AG09309 (cell line): Measurements from ENCODE around the gene PPP1R27.
A peak's percentile ranks its signal among the peaks of the same experiment; 100 is the strongest.

Experiments used
- DNase-seq: peaks from one replicate; pipeline ENCODE4 v3.0.0-alpha.2; 2010; ENCODE audit warnings: low read depth
- H3K4me3 ChIP-seq: 2 replicates; pipeline ENCODE4 v1.5.1; 2011; ENCODE audit warnings: mild to moderate bottlenecking, low read depth, low read length, moderate library complexity; ENCODE audit not compliant: control insufficient read depth
- TF ChIP-seq, protein P1 (sequence below): IDR thresholded peaks from 2 replicates; pipeline ENCODE4 v1.5.1; 2011; ENCODE audit warnings: mild to moderate bottlenecking, low read depth, low read length, inconsistent platforms; ENCODE audit not compliant: insufficient read depth, control insufficient read depth; ENCODE audit errors: missing control alignments

PPP1R27 gene

GRCh38 chr17:81863123-81863675 is 28.3 kb upstream of the PPP1R27 start:
- H3K4me3 ChIP-seq: no peak overlapping the region
- TF ChIP-seq, protein P1, sequence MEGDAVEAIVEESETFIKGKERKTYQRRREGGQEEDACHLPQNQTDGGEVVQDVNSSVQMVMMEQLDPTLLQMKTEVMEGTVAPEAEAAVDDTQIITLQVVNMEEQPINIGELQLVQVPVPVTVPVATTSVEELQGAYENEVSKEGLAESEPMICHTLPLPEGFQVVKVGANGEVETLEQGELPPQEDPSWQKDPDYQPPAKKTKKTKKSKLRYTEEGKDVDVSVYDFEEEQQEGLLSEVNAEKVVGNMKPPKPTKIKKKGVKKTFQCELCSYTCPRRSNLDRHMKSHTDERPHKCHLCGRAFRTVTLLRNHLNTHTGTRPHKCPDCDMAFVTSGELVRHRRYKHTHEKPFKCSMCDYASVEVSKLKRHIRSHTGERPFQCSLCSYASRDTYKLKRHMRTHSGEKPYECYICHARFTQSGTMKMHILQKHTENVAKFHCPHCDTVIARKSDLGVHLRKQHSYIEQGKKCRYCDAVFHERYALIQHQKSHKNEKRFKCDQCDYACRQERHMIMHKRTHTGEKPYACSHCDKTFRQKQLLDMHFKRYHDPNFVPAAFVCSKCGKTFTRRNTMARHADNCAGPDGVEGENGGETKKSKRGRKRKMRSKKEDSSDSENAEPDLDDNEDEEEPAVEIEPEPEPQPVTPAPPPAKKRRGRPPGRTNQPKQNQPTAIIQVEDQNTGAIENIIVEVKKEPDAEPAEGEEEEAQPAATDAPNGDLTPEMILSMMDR: no peak
- no peak for DNase-seq

GRCh38 chr17:81860756-81861568 is 26.1 kb upstream of the PPP1R27 start:
- DNase-seq: peak; percentile 100
- peak overlapping the region; percentile 86 for H3K4me3 ChIP-seq
- TF ChIP-seq, protein P1: no peak

- H3K4me3 ChIP-seq: peak within 1 kb of the TSS; percentile 86
- DNase-seq: no peak
- TF ChIP-seq, protein P1: no peak
Observed at GRCh38 chr17:81859906-81860755, 25.3 kb upstream of the PPP1R27 start, which contains the start of gene P4HB. TSS of gene P4HB (minus strand) at chr17:81860535. CDS start at chr17:81860471, 64 bp downstream.

GRCh38 chr17:81858967-81859905 is 24.4 kb upstream of the PPP1R27 start:
- DNase-seq: no peak
- TF ChIP-seq, protein P1: no peak
- peak overlapping the region; percentile 85 for H3K4me3 ChIP-seq

GRCh38 chr17:81858170-81858966 is 23.5 kb upstream of the PPP1R27 start:
- TF ChIP-seq, protein P1: no peak
- peak overlapping the region; percentile 85 for H3K4me3 ChIP-seq
- DNase-seq: no peak
